Forelimb muscle (tissue), 1 donor: ENCODE results near the gene ADAMTS2. TPM values are rescaled to one million over a fixed set of nuclear protein-coding genes. Genes with fewer than 3 reads are reported as not detected.

Experiments
- DNase-seq: peaks from one replicate; pipeline ENCODE4 v3.0.0-alpha.2; 2013; ENCODE audit warnings: low read depth
- polyA plus RNA-seq: library from polyadenylated mRNA; unstranded; fragments of 120-200 nt; gene quantifications from one replicate; pipeline ENCODE4 v1.2.1, GENCODE V29; 2013; ENCODE audit not compliant: insufficient read length

The ADAMTS2 gene
- polyA plus RNA-seq, 1 donor = 33.0 TPM

DNA sequence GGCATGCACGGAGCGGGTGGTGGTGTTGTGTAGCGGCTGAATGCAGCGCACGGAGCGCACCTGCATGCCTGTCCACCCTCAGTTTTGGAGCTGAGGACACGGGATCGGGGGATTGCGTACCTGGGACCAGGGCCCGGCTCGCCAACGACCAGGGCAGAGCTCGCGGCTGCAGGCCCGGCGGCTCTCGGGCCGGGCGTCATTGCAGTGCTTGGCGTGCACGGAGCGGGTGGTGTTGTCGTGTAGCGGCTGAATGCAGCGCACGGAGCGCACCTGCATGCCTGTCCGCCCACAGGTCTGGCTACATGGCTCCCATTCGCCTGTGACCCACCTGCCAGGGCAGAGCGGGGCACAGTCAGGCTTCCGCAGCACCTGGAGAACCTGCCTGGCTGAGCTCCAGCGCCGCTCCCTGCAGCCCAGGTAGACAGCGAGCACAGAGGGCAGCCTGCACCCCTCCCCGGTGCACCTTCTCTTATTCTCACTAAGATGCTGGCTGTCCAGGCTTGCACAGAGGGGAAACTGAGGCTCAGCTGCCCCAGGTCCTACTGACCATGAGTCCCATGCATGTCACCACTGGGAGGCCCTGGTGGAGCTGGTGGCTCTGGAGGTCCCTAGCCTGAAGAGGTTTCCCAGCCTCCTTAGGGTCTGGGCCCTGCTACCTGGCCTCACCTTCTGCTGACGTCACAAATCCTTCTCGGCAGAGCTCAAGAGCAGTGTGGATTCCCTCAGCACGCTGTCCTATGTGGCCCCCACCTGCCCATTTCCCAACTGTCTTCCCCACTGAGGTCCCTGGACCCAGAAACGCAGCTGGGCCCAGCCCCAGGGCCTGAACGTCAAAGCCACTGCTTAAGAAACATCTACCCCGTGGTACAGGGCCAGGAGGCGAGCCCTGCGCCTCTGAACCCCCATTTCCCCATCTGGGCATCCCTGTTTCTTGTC is 220.1 kb downstream of the ADAMTS2 start:
- DNase-seq = no peak

DNA sequence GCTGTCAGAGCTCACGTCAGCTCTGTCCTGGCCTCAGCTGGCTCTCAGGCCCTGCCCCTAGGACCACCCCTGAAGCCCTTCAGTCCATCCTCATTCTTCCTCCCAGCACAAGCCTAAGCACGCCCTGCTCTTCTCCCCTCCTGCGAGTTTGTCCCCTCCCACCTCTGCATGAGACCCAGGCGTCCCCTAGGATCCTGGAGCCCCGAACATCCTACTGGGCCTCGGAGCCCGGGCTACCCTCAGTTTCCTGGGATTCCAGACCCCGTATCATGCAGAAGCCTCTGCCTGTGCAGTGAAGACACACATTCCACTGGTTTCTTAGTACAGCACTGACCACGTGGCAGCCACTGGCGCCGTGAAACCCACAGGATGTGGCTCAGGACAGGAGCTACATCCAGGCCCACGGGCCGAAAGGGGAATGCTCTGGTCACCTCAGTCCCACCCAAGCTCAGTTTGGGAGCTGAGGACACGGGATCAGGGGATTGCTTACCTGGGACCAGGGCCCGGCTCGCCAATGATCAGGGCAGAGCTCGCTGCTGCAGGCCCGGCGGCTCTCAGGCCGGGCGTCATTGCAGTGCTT is 220.9 kb downstream of the ADAMTS2 start:
- no peak for DNase-seq

DNA sequence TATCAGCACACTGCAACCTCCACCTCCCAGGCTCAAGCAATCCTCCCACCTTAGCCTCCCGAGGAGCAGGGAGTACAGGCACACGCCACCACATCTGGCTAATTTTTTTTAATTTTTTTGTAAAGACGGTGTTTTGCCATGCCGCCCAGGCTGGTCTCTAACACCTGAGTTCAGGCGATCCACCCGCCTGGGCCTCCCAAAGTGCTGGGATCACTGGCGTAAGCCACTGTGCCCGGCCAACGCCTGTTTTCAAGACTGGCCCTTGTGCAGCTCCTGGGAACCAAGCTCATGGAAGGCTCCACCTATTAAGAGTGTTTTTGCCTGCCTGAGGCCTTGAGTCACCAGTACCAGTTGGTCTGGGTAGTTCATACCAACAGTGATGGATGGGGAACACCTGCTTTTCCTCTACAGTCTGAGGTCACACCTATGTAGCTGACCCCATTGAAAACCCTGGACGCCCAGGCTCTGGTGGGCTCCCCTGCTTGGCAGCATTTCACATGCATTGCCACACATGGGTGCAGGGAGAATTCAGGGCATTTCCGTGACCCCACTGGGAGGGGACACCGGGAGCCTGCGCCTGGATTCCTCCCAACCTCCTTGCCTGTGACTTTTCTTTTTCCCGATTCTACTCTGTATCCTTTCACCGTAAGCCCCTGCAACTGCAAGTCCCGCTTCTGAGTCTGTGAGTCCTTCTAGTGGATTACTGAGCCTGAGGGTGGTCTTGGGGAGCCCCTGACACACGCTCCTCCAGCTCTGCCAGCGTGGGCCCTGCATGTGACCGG is 221.6 kb downstream of the ADAMTS2 start:
- DNase-seq = no peak

DNA sequence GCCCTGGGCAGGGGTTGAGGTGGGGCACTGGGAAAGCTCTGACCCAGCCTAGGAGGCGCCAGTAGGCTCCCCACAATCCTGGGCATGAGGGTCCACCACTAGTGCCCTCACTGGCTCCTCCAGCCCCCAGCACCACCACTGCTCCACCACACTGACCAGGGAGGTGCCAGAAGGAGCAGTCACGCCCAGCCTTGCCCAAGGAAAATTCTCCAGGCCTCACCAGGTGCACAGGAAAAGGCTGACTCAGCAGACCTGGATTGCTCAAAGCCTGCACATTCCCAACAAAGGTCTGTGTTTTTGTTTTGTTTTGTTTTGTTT is 222.2 kb downstream of the ADAMTS2 start:
- no peak for DNase-seq

DNA sequence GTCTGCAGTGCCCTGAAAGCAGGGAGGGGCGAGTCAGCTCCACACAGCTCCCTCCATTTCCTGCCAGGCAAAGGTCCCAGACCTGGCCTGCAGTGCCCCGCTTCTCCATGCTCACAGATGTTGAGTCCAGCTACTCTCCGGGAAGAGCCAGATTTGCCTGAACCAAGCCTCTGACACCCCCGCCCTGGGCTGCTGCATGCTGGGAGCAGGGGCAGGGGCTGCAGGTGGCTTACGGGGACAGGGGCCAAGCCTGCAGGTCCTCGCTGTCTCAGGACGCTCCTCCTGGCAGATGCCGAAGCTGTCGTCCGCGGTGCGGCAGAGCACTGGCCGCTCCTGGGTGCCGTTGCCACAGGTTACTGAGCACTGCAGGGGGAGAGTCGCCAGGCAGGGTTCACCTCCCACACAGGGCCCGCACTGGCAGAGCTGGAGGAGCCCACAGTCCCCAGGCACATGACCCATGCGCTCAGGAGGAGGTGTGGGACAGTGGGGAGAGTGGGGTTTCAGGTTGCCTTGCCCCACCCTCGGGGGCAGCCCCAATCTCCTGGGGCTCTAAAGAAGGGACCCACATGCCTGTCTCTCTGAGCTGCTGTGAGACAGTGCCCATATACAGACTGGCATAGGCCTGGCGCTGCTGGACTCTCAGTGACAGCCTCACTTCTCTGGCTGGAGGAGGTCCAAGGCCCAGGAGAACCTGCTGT is 222.7 kb downstream of the ADAMTS2 start:
- DNase-seq = no peak

DNA sequence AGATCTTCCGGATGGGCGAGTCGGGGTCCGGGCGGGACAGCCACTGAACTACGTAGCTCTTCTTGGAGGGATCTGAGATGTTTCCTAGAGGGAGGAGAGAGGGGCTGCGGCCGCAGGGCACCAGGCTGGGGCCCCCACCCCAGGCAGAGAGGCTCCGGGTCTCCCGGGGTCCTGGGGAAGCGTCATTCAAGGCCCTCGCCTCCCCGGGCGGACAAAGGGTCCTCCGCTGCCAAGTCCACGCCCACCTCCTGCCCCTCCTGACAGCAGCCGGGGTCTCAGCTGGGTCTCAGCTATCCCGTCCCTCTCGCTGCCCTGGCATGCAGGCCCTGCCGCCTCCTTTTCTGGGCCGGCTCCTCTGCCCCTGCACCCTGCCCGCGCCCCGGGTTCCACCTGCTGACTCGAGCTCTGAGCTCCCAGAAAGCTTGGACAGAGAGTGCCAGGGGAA is 223.6 kb downstream of the ADAMTS2 start:
- DNase-seq = no peak

DNA sequence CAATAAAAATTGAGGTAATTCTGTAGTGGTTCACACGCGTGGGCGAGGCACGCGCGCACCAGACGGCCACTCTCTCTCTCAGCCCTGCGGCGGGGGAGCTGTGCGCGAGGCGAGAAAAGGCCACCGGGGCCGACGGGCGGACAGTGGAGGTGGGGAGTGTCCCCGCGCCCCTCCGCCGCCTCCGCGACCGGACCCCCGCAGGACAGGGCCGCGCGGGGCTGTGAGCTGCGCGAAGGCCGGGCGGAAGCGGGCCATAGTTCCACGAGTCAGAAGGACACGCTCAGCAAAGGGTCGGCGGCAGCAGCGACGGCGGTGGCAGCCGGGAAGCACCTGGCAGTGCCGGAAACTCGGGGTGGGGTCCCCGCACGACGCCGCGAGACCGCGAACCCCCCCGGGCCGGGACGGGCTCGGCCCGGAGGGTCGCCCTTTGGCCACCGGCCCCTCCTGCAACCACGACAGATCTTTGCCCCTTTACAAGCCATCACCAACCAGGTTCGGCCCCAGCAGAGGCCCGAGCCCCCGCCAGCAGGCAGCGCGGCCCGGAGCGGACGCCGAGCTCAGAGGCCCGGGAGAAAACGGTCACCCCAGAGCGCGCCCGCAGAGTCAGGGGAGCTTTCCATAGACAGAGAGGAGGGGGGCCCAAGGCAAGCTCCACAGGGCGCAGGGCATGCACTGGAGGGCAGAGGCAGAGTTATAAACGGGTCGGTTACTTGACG is 224.2 kb downstream of the ADAMTS2 start:
- DNase-seq = no peak

DNA sequence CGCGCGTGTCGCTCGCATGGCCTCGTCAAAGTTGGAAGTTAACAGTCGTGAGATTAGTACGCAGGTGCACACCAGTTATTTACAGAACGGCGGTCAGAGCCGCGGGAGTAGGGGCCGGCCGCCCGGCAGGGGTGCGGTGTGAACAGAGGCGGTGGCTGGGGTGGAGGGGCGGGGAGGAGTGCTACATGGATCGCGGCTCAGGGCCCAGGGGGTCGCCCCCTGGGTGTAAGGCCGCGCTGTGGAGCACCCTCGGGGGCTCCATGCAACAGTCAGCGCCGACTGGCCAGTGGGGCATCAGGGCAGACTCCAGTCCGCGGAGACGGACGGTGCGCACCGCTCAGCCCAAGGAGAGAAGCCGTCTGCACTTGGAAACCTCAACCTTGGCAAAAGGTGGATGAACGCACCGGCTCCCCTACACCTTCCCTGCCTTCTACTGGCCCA is 224.8 kb downstream of the ADAMTS2 start:
- no peak for DNase-seq

DNA sequence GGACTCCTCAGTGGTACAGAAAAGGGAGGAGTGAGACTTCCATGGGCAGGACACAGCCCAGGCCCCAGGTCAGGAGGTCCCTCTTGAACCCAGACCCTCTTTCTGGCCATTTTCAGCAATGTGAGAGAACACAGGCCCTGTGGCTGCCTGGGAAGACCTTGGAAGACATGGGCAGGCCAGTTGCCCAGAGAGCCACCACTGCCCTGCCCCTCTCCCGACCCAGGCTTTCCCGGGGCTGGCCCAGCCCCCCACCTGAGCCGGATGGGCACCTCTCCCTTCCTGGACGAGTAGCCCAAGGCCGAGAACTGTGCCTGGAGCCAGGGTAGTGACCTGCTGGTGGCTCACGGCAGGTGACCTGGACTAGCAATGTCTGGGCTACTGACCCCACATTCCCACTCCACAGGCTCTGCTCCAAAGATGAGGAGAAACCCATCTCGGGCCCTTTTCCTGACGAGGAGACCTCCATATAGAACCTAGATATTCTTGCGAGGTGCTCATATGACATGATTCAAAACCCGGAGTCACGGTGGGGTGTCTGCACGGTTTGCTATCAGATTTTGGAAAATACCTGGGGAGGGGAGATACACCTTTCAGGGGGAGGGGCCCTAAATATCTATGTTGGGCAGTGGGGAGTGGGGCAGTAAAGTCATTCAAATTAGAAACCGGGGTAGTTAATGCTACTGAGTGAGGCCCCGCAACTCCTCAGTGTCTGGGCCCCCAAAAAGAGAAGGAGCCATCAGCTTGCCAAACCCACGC is 225.7 kb downstream of the ADAMTS2 start:
- no peak for DNase-seq

DNA sequence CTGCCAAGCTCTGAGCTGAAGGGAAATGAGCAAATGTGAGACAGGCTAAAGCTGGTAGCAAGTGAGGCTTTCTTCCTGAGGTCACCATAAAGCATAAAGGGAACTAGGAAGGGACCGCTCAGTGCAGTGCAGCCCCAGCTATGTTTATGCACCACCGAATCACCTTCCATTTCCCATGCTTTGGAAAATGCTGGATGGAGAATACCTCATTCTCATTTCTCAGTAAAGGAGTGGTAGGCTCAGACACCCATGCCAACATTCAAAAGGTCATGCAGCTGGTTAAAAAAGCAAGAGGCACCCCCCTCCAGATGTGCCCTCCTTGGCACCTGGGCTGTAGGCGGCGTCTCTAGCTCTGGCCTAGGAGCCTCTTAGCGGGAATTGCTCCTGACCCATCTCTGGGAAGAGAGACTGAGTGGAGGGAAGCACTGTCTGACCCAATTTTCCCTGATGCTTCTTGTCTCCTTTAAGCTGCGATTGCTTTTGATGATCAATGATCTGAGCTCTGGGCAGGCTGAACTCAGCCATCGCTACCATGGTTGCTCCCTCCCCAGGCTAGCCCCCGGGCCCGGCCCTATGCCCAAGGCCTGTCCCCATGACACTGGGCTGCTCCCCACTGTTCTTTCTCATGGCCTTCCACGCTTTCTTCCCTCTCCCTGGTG is 226.4 kb downstream of the ADAMTS2 start:
- no peak for DNase-seq

DNA sequence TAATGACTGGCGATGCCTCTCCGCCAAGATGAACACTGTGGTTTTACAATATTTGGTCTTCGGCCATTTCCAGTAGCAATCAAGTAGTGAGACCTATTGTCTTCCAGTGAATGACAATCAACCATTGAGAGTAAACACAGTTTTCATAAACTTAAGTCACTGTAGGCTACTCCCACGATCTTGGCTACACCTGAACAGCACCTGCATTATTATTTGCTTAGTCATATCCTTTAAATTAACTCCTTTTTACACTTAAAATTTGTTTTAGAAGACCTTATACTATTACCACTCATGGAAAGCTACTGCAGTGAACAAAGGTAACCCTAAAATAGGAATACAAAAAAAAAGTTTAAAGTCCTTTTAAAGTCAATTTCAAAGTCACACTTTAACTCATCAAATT is 226.9 kb downstream of the ADAMTS2 start:
- no peak for DNase-seq

DNA sequence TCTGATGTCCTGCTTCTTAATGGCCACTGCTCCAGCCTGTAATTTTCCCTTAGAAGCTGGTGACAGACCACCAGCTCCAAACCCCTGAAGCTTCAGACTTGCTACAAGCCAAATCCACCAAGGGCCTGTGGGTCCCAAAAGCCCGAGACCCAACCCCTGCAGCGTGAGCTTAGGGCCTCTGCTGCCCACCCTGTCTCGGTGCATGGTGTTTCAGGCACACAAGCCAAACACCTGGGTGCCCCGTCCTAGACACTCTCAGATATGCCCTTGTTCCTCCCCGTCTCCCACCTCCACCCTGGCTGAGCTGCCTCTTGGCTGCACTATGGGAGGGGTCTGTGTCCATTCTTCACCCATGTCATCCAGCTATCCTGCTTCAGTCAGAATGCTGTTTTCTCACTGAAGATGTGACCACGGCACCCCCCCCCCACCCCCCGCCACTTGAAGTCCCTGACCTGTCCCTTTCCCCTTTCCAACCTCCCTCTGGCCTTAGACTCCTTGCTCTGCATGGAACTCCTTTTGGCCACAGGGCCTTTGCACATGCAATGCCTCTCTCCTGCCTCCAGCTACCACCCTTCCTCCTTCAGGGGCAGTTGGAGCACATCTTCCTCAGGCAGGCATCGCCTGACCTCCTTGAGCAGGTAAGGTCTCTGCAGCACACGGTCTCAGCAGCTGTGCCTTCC is 229.3 kb downstream of the ADAMTS2 start:
- no peak for DNase-seq

DNA sequence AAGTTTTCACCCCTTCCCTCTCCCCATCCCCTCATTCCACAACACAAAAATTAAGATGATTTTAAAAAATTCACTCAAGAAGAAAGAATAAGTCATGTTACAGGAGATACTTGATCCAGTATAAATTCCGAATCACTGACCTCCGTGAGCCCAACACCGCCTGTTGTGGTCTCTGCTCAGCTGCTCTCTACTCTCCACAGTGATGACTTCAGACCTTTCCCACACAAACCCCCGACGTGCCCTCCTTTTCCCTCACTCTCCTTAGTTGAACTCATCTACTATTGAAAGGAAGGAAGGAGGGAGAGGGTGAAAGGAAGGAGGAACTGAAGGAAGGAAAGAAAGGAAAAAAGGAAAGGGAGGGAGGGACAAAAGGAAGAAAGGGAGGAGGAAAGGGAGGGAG is 230.0 kb downstream of the ADAMTS2 start:
- DNase-seq = no peak

DNA sequence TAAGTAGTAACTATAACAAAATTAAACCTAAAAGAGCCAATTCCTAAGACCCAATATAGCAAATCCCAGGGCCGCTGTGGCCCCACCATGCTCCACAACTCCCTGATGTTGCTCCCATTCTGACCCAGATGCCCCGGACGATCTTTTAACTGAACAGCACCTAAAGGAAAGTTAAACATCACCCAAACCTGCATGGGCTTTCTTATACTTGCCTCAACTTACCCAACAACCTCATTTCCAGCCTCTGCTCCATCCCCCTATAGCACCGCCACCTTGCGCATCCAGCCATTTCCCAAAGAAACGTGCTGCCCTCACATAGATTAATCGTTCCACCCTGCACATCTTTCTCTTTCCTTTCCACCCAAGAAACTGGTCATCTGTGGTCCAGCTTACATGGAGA is 230.5 kb downstream of the ADAMTS2 start:
- no peak for DNase-seq

DNA sequence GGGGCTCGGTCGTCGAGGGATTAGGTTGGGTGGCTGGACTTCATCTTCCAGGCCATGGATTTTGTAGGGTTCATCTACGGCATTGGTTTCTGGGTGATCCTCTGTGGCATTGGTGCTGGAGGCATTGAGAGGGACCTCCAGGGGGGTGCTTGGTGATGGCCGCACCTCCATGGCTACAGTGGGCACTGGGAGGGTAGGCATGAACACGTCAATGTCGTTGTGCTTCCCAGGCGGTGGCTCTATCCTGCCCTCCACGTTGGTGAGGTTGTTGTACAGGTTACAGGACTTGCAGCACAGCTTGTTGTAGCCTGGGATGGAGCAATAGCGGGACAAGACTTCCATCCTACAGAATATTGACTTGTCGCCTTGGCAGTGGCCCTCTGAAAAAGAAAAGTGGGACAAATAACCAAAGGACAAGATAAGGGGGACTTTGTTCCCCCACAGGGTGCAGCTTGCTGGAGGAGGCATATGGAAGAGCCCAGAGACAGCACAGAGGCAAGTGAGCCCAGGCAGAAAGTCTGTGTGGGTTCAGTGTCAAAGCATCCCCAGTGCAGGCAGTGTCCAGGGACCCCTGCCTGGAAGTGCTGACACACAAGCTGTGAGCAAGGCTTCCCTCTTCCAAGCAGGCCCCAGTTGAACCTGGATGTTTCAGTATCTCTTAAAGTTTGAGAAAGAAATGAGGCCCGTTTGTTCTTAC is 231.2 kb downstream of the ADAMTS2 start:
- no peak for DNase-seq

DNA sequence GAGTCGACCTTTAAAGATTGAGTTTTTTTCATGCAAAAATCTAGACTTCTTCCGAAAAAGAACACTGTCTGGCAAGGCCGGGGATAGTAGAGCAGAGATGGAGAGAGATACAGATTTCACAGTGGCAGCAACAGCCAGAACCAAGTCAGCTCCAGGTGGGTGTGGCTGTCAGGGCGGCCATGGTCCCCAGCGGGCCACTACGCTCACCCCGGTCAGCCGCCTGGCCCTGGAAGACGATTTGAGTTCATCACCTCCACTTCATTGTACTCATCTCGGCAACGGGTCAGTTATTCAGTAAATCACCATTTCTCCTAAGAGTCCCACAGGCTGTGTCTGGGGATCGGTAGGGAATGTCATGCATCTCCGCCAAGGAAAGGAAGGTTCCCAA is 232.1 kb downstream of the ADAMTS2 start:
- DNase-seq = no peak

DNA sequence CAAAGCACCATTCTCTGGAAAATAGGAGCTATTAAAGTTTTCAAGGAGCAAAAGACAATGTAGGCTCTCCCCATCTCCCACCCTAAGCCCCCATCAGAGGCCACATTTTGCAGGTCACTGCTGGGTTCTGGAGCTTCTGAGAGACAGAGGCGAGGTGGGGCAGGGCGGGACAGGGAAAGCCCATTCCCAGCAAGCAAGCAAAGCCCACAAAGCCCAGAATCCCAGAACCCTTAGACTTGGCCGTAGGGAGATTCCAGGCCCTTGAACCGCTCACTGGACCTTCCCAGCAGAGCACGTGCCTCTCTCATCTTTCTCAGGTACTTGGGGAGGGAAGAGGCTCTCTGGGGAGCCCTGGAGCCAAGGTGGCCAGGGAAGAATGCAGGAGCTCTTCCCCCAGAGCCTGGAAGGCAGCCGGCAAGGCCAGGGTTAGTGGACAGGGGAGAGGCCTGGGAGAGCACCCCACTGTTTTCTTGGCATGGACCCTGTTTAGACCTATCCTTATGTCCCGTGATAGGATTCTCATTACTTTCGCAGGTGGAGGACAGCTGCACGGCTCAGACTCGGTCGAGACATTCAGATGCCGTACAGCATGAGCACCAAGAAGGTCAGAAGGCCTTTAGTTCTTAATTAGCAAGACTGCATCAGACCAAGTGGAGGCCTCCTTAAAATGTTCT is 232.7 kb downstream of the ADAMTS2 start:
- DNase-seq = no peak
